Embryonic facial prominence (tissue), 1 donor: ENCODE data around the gene GABBR2.

Experiments used
- DNase-seq: peaks from one replicate; pipeline ENCODE4 v3.0.0-alpha.2; 2016; ENCODE audit errors: extremely low spot score

Gene GABBR2

DNA sequence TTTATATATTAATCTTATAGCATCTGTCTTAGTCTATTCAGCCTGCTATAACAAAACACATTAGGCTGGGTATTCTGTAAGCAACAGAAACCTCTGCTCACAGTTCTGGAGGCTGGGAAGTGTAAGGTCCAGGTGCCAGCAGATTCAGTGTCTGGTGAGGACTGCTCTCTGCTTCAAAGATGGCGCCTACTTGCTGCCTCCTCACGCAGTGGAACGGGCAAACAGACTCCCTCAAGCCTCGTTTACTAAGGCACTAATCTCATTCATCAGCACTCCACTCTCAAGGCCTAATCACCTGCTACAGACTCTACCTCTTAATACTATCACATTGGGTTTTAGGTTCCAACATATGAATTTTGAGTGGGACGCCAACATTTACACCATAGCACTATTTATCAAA, 448.1 kb downstream of the GABBR2 start:
- DNase-seq: no peak

DNA sequence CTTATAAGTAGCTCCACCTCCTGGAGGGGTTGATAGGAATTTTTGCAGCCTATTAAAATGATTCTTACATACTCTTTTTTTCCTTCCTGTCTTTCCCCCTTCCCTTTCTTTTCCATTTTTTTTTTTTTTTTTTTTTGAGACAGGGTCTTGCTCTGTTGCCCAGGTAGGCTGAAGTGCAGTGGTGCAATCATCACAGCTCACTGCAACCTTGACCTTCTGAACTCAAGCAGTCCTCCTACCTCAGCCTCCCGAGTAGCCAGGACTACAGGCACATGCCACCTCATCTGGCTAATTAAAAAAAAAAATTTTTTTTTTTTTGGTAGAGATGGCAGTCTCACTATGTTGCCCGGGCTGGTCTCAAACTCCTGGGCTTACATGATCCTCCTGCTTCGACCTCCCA, 448.9 kb downstream of the GABBR2 start:
- DNase-seq: no peak

DNA sequence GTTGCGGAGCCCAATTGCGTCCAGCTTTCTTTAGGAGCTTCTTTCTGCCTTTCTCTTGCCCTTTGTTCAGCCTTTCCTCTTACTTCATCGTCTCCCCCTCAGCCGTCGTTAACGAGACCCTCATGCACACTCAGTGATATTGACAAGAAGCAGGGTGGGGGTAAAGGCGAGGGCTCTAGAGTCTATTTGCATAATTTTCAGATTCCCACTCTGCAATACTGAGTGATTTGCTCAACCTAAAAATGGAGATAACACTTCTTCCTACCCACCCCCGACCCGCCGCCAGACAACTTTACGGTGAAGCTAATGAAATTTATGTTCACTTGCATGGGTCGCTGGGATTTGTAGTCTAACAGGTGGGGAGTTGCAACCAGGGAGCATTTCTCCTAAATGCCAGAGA, 452.0 kb downstream of the GABBR2 start:
- DNase-seq: no peak

DNA sequence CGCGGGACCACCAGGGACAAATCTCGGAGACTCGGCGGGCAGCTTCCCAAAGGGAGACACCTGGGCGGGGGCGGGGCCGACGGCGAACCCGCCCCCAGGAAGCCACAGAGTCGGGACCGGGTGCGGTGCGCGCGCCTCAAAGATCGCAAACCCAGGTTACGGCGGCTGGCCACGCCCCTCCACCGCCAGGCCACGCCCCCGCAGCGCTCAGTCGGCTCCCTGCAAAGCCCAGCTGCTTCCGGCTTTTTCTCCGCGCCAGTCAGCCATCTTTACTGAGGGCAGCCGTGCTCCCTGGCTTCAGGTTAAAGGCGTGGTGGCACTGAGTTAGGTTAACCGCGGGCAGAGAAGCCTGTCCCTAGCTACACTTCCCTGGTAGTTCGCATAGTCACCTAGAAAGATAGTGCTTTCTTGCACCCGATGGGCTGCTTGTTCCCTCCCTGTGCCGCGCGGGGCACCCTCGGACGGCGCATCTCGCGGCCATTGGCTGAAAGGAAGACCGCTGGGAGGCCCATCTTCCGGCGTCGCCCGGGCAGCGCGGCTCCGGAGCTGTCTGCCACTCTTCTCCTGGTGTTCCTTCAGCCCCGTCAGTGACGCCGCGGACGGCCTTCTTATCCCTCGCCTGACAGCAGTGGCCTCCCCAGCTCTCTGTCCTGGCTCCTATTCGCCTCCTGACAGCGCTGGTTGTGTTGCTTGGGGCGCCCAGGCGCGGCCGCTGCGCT, 453.0 kb downstream of the GABBR2 start, which contains the start of gene TBC1D2:
TBC1D2 (minus strand) TSS at position 72 of the 719 bp plus-strand sequence. CDS start 108 bp downstream, outside the sequence.
- DNase-seq: peak; percentile 90

DNA sequence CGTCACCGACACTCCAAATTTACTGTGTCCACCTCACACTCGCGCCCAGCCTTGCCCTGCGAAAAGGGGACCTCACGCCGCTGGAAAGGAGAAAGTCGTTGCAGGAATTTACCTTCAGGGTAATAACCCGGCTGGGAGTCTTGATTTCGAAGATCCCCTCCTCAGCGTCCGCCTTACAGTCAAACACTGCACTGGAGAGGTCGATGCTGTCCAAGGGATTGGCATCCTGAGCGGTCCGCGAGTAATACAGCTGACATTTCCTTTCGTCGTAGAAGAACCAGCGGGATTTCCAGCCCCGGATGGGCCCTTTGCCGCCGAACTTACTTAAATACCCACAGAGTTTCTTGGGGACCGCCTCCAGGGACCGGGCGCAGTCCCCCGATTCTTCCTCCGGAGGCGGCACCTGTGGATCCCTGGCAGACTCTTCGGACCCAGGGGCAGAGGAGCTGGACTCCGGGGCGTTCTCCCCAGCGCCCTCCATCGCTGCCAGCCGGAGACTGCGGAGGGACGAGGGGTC, 453.6 kb downstream of the GABBR2 start:
- DNase-seq: no peak

DNA sequence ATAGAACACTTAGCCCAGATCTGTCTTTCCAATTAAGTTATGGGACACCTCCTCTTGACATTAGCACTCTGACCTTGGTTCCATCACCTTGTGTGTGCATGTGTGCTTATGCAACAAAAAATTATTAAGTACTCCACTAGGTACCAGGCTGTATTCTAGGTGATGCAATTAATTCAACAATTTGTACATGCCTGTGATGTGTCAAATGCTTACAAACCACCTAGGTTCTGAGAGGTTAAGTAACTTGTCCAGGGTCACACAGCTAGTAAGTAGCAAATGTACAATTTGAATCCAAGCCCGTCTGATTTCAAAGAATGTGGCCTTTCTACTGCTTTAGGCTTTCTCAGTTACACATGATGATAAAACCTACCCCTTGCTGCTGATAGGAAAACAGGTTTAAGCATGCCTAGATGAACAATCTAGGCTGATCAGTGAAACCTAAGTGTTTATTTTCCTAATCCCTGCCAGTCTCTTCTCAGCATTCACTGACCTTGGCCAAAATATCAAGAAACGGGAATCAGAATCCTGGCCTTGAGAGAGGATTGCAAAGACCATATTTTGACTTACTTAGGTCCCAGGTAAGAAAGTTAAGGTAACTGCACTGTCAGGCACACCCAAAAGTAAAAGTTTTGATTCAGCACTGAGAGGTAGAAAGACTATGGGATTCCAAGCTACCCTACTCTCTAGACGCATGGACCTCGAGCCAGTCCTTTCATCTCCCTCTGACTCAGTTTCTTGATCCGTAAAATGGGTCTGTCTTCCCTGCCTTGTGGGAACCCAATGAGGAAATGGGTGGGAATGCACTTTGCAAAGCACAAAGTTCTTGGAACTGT, 454.3 kb downstream of the GABBR2 start:
- DNase-seq: no peak

DNA sequence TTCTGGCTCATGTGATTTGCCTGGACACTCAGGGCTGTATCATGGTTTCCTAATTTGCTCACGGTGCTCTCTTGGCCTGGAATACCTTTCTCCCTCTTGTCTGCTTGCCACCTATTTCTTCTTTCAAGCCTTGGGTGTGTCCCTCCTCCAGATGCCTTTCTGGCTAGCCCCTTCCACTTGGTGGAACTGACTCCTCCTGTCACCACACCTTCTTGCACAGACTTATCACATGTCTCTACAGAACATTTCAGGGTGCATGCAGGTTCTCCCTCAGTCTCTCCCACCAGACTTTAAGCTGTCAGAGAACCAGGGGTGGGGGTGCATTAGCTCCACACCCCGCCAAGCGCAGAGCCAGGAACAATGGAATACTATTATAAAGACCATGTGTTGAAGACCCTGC, 455.2 kb downstream of the GABBR2 start:
- no peak for DNase-seq

DNA sequence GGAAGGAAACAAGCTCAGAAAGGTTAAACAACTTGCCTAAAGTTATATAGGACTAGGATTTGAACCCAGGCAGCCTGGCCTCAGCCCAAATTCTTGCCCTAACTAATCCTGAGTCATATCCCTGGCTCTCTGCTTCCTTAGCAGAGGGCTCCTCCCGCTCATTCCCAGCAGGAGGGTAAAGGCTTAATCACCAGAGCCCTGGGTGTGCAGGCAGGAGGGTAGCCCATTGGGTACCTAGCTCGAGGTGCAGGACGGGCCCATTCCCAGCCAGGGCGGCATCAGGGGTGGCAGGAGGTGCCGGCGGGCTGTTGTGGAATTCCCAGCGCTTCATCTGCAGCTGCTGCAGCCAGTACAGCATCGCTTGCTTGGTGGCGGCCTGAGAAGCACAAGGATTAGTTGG, 457.2 kb downstream of the GABBR2 start:
- DNase-seq: no peak

DNA sequence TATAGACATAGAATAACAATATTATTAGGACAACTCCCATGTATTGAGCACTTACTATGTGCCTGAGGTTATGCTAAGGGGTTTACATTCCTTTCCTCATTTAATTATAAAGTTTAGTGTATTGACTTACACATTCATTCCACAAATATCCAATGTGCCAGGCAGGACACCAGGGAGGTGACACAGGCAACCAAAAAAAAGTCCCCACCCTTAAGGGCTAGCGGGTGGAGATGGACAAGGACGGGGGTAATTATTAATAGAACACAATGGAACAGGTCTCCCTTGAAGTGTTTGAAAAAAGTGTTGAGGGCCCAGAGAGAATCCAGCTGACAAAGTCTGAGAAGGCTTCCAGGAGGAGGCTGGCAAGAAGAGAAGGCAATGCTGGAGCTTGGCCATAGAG, 459.0 kb downstream of the GABBR2 start:
- no peak for DNase-seq

DNA sequence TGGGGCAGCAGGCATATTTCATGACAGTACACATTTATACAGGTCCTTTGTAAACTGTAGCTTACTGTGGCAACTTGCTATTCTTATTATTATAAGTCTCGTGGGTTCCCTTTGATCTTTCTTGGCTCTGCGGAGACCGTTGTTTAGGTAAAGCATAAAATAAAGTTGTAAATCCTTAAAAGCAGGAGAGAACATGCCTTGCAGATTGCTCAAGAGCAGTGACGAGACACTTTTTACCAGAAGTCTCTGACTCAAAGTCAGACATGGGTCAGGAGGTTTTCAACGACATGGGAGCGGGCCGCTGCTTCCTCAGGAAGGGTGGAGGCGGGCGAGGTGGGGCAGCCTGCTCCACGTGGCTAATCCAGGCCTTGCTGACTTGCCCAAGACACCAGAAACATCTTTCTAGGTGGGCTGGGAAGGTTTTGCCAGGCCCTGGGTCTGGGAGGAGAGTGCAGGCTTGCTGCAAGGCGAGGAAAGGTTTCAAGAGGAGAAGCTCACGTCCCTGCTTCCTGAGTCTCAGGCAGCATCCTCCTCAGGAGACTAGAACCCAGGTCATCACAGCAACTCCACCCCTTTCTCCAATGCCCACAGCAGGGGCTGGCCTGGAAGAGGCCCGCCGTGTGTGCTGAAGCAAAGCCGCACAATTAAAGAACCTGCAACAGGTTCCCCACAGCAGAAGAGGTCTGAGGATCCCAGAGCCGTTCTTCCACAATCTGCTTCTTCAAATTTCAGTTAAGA, 459.8 kb downstream of the GABBR2 start:
- no peak for DNase-seq

DNA sequence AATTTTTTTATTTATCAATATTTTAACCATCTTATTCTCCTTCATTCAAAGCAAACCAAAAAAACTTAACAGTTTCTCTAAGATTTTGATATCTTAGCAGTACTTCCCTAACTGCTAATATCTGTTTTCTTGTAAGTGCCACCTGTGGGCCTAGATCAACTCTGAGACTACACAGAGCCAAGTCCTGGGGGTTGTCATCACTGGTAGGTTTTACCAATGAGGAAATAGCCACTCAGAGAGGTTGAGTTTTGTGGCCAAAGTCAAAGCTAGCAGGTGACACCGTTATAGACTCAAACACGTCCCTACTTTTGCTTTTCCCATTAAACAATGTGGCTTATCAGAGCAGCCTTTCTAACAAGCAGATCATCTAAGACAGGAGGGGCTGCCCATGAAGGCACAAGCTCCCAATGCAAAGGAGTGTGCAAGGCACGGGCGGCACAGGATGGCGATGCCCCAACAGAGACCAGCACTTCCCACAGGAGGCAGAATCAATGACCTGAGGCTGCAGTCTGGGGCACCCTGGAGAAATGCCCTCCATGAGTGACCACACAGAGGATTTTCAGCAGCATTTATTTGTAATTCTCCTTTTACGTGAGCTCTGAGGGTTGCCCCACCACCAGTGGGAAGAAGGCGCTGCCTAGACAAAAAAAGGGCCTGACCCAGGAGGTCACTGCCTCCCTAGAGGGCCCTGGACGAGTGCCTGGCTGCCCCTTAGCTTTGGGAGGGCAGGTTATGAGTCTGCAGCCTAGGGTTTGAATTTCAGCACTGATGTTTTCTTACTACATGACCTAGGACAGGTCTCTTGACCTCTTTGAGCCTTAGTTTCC, 460.7 kb downstream of the GABBR2 start:
- no peak for DNase-seq

DNA sequence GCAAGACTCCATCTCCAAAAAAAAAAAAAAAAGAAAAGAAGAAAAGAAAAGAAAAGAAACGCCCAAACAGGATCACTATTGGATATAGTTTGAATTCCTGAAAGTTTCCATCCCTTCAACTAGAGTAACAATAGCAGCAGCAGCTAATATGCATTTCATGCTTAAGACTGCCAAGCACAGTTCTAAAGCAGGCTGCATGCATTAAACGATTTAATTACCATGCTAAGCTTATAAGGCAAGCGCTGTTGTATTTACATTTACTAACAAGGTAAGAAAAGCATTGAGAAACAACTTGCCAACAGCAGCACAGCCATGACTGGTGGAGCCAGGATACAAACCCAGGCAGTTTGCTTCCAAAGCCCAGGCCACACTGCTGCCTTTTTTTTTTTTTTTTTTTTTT, 466.3 kb downstream of the GABBR2 start:
- DNase-seq: no peak

DNA sequence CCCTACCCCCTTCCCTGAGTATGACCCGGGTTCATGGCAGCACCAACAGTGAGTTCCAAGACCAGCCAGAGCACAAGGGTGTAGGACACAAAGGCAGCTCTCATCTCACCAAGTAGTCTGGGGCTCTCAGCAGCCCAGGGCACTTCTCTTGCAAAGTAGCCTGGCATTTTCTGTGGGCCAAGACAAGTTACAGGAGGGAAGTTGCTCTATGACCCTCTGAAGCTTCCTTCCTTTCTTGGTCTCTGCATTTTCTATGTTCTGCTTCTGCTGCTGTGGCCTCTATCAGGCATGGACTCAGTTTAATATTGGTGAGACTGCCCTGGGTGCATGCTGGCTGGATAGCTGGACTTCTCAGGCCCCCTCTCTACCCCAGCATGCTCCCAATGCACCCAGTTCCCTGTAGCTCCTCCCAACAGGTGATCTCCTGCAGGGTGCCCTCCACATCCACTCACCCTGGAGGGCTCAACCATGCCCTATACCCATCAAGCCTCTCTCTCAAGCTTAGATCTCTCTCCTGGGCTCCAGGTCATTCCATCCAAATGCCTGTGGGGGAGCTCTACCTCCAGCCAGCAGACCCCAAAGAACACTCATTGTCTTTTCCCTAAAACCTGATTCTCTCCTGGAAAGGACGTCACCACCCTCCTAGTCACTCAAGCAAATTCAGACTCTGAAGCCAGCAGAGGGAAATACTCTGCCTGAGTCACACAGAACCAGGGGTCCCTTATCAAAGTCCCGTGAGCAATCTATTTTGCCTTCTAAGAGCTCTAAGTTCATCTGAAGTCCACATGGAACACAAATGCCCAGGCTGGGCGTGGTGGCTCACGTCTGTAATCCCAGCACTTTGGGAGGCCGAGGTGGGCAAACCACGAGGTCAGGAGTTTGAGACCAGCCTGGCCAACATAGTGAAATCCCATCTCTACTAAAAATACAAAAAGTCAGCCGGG, 467.1 kb downstream of the GABBR2 start:
- no peak for DNase-seq

DNA sequence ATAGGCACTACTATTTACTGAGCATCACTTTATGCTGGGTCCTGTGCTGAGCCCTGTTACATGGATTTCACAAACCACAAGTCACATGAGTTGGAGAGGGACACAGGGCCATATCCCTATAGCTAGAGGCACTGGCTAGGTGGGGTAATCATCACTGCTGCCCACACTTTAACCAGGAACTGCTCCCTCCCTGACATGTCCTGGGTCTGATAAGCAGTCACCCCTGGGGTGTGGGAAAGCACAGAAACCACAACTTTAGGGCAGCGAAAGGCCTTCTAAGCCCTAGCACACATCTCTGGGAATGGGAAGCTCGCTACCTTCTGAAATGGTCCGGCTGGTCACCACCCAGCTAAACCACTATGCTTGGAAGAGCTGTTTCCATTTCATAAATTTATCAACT, 468.3 kb downstream of the GABBR2 start:
- DNase-seq: no peak
